Gastroesophageal sphincter (tissue), 4 donors: Measurements from ENCODE around the gene EGLN2. TPM values are rescaled to one million over a fixed set of nuclear protein-coding genes. Genes with fewer than 3 reads are reported as not detected.

ENCODE experiments used
- ATAC-seq: fragments of 150-250 bp; one replicate; pipeline ENCODE4 v1.9.1; 2016; ENCODE audit warnings: mild to moderate bottlenecking, moderate library complexity
- H3K27ac ChIP-seq, 4 donors: fragments of 200-600 bp; sonication (generic) in 3 of 4; 1 replicate in 3 of 4; 2 replicates in 1 of 4; pipeline ENCODE4 v1.5.1; 2016 to 2019
- H3K27me3 ChIP-seq: fragments of 200-600 bp; sonication (generic); one replicate; pipeline ENCODE4 v1.5.1; 2019
- H3K36me3 ChIP-seq, 2 donors: fragments of 200-600 bp; sonication (generic); one replicate each; pipeline ENCODE4 v1.5.1; 2019; ENCODE audit warnings: control low read depth in 1 of 2
- H3K4me1 ChIP-seq, 3 donors: fragments of 200-600 bp; sonication (generic); 1 replicate in 2 of 3; 2 replicates in 1 of 3; pipeline ENCODE4 v1.5.1; 2016 to 2019; ENCODE audit warnings: control low read depth in 2 of 3
- H3K4me3 ChIP-seq, 2 donors: fragments of 200-600 bp; sonication (generic); one replicate each; pipeline ENCODE4 v1.5.1; 2019; ENCODE audit warnings: mild to moderate bottlenecking in 1 of 2, moderate library complexity in 1 of 2
- H3K9me3 ChIP-seq, 3 donors: fragments of 200-600 bp; sonication (generic); one replicate each; pipeline ENCODE4 v1.5.1; 2017 to 2019; ENCODE audit warnings: control low read depth in 2 of 3
- EP300 ChIP-seq: sonication (generic); formaldehyde crosslinking; IDR thresholded peaks from one replicate; pipeline ENCODE4 v1.6.1; 2017; ENCODE audit warnings: antibody characterized with exemption, mild to moderate bottlenecking
- POLR2A ChIP-seq, 2 donors: fragments of 450-650 bp; IDR thresholded peaks; one replicate each; pipeline ENCODE4 v1.6.1; 2017; ENCODE audit warnings: antibody characterized with exemption in 2 of 2, mild to moderate bottlenecking in 2 of 2, moderate library complexity in 1 of 2
- POLR2AphosphoS5 ChIP-seq: sonication (generic); formaldehyde crosslinking; IDR thresholded peaks from one replicate; pipeline ENCODE4 v1.6.1; 2017; ENCODE audit warnings: antibody characterized with exemption
- WGBS, 2 donors: methylation state at CpG; one replicate each; pipeline ENCODE4 v1.1.5; 2018; ENCODE audit warnings: low coverage in 1 of 2; 5-methylcytosine and 5-hydroxymethylcytosine counted together
- total RNA-seq, 4 donors: library from RNA; depleted of rRNA; stranded (reverse); fragments of >200 nt; gene quantifications; one replicate each; pipeline ENCODE4 v1.1.0, GENCODE V29; 2016
- TF ChIP-seq, protein P1 (sequence below), 4 experiments: fragments of 200-600 bp in 2 of 4; fragments of 450-650 bp in 2 of 4; sonication (generic) in 1 of 4; IDR thresholded peaks; one replicate each; pipeline ENCODE4 v1.5.1; 2017 to 2019; ENCODE audit warnings: antibody characterized with exemption in 4 of 4, mild to moderate bottlenecking in 2 of 4, moderate library complexity in 2 of 4

Gene EGLN2
- total RNA-seq, 4 donors from 2014 or later, result 99.1 to 115 (median 107) TPM

DNA sequence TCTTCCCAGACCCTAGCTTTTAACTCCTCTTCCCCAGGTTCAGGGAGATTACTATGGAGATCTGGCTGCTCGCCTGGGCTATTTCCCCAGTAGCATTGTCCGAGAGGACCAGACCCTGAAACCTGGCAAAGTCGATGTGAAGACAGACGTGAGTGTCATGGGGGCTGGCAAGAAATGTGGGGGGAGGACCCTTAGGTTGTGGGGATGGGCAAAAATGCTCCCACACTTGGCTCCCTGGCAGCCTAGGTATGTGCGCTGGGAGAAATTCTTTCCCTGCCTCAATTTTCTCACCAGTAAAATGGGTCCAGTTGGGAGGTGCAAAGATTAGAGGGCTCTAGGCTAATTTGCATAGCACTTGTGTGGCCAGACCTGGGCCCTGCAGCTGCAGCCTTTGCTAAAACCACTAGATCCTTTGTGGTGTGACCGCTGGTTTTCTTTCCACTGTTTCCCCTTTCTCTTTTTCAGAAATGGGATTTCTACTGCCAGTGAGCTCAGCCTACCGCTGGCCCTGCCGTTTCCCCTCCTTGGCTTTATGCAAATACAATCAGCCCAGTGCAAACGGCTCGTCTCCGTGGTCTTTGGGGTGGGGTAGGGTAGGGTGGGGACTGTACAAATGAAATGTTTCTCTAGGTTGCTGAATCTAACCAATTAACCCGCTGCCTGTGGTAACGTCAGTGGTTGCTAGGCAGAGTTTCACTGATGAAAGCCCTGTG lies 21.9 kb upstream of the EGLN2 start:
- H3K4me1 ChIP-seq, result peaks cover 0 to 25% (median 13%) of the 10 kb centered on the region in 3 donors
- peak; percentile 86 for ATAC-seq
- H3K36me3 ChIP-seq, result peaks cover 0 to 8% of the 10 kb centered on the region in 2 donors
- H3K4me3 ChIP-seq, result peak overlapping the region; percentile 56 to 64
- TF ChIP-seq EP300, result no peak
- no peak for TF ChIP-seq POLR2A (IDR thresholded peaks at IDR 0.05)
- no peak for TF ChIP-seq POLR2AphosphoS5
- TF ChIP-seq, protein P1, sequence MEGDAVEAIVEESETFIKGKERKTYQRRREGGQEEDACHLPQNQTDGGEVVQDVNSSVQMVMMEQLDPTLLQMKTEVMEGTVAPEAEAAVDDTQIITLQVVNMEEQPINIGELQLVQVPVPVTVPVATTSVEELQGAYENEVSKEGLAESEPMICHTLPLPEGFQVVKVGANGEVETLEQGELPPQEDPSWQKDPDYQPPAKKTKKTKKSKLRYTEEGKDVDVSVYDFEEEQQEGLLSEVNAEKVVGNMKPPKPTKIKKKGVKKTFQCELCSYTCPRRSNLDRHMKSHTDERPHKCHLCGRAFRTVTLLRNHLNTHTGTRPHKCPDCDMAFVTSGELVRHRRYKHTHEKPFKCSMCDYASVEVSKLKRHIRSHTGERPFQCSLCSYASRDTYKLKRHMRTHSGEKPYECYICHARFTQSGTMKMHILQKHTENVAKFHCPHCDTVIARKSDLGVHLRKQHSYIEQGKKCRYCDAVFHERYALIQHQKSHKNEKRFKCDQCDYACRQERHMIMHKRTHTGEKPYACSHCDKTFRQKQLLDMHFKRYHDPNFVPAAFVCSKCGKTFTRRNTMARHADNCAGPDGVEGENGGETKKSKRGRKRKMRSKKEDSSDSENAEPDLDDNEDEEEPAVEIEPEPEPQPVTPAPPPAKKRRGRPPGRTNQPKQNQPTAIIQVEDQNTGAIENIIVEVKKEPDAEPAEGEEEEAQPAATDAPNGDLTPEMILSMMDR (IDR thresholded peaks at IDR 0.05), result no peak
- H3K27me3 ChIP-seq, result no peaks in the 10 kb centered on the region
- no peaks in the 10 kb centered on the region for H3K9me3 ChIP-seq
- peak overlapping the region; percentile 96 to 100 (median 98) for H3K27ac ChIP-seq
- 0% methylated on average over 1 to 11 of the region's 13 CpGs for WGBS, 2 donors

DNA sequence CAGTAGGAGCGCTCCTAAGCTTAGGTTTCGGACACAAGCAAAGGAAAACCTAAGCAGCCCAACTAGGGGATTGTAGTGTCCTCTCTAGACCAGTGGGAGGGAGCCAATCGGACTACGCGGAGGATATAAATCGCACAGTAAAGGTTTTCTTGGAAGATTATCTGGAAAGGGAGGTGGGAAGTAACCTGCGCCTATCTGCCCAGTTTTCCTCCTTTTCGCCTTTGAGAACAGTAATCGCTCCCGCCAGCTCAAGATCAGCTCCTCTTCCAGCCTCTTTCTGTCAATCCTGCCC lies 21.4 kb upstream of the EGLN2 start:
- WGBS, 2 donors, result 0% methylated on average over 6 to 10 of the region's 10 CpGs
- no peak for ATAC-seq

DNA sequence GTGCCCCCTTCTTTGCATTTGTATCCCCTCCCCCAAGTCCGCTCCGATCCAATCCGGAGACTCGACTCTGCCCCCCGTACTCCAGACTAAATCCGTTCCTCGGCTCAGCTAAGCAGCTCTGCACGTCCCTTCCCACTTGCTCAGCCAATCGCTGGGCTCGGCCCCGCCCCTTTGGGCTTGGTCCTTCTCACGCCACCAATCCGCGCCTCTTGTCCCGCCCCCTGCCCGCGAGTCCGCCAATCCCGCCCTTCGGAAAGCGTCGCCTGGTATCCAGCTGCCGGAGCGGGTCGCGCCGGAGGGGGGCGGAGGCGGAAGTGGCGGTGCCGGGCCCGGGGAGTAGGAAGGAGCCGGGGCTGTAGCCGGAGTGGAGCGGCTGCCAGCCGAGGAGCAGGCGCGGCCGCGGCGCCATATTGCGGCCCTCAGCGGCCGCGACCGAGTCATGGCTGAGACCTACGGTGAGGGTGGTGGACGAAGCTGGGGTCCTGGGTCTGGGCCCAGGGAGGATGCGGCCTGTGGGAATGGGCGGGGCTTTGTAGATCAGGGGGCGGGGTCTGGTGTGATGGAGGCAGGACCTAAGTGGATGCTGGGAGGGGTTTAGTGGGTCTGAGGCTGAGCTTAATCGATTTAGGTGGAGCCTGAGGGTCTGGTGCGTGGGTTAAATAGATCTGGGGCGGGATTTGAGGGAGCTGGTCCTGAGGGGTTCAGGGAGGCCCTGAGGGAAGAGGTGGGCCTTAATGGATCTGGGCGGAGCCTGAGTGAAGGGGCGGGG lies 20.9 kb upstream of the EGLN2 start, which contains the start of gene RAB4B:
Gene RAB4B (plus strand): TSS at position 311 of the 769 bp plus-strand sequence. CDS start 129 bp downstream, at position 440.
- WGBS, 2 donors, result 1% methylated on average over 13 to 16 of the region's 56 CpGs
- H3K36me3 ChIP-seq, result peaks cover 0 to 10% of the 10 kb centered on the region in 2 donors
- TF ChIP-seq EP300 (no peak), POLR2A (IDR thresholded peaks at IDR 0.05) (peak; percentile 66 to 69), POLR2AphosphoS5 (peak; percentile 73)
- TF ChIP-seq, protein P1 (IDR thresholded peaks at IDR 0.05), result peak in 2 of 4 experiments; percentile 17 to 20
- no peaks in the 10 kb centered on the region for H3K9me3 ChIP-seq
- H3K4me1 ChIP-seq, result peaks cover 0 to 25% (median 13%) of the 10 kb centered on the region in 3 donors
- peak within 1 kb of the TSS; percentile 96 to 100 (median 98) for H3K27ac ChIP-seq
- H3K27me3 ChIP-seq, result no peaks in the 10 kb centered on the region
- peak; percentile 95 for ATAC-seq
- H3K4me3 ChIP-seq, result peak within 1 kb of the TSS; percentile 56 to 64

More for the DNA sequence above, 21.4 kb upstream of the EGLN2 start:
- peak overlapping the region; percentile 56 to 64 for H3K4me3 ChIP-seq
- H3K4me1 ChIP-seq, result peaks cover 0 to 25% (median 13%) of the 10 kb centered on the region in 3 donors
- H3K27me3 ChIP-seq, result no peaks in the 10 kb centered on the region
- TF ChIP-seq POLR2A (IDR thresholded peaks at IDR 0.05), result no peak
- TF ChIP-seq, protein P1 (IDR thresholded peaks at IDR 0.05), result no peak
- no peak for TF ChIP-seq POLR2AphosphoS5
- no peak for TF ChIP-seq EP300
- peak overlapping the region; percentile 96 to 100 (median 98) for H3K27ac ChIP-seq
- peaks cover 0 to 10% of the 10 kb centered on the region in 2 donors for H3K36me3 ChIP-seq
- H3K9me3 ChIP-seq, result no peaks in the 10 kb centered on the region

DNA sequence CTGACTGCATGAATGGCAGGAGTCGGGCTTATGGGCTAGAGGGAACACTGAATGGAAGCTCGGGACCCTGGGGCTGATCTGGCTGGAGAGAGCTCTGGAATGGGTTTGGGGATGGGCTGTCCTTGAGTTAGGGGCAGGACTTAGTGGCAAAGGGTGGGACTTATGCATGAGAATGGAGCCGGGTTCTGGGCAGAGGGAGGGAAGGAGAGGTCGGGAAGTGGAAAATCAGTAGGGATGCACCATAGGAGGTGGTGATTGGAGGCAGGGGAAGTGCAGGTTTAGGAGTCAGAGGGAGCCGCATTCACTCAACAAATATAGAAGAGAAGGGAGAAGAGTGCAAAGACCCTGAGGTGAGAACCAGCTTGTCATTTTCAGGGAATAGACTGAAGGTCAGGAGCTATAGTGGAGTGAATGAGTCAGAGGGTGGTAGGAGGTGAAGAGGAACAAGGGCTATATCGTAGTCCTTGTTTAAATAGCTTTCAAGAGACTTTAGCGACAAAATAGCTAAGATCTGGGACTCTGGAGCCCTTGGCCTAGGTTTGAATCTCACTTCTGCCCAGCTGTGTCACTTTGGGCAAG lies 20.2 kb upstream of the EGLN2 start:
- 7 to 27% methylated on average over 4 to 7 of the region's 7 CpGs for WGBS, 2 donors
- peak overlapping the region; percentile 86 to 100 (median 97) for H3K27ac ChIP-seq
- H3K4me1 ChIP-seq, result peaks cover 0 to 25% (median 13%) of the 10 kb centered on the region in 3 donors
- peak overlapping the region; percentile 56 to 64 for H3K4me3 ChIP-seq
- no peaks in the 10 kb centered on the region for H3K9me3 ChIP-seq
- no peaks in the 10 kb centered on the region for H3K27me3 ChIP-seq
- ATAC-seq, result no peak
- TF ChIP-seq, protein P1 (IDR thresholded peaks at IDR 0.05), result no peak
- TF ChIP-seq EP300 (no peak), POLR2A (IDR thresholded peaks at IDR 0.05) (no peak)
- H3K36me3 ChIP-seq, result peaks cover 0 to 12% of the 10 kb centered on the region in 2 donors
